Adrenal gland (tissue), 12 donors: Measurements from ENCODE around the gene YTHDF1. TPM values are rescaled to one million over a fixed set of nuclear protein-coding genes. Genes with fewer than 3 reads are reported as not detected.

Source experiments
- DNase-seq, 7 donors: peaks; one replicate each; pipeline ENCODE4 v3.0.0-alpha.2; 2019 to 2020
- H3K27ac ChIP-seq, 5 donors: fragments of 200-600 bp; sonication (generic) in 4 of 5; 1 replicate in 3 of 5; 2 replicates in 2 of 5; pipeline versions ENCODE4 v1.5.1 to v1.8.0; 2016 to 2020; ENCODE audit warnings: mild to moderate bottlenecking in 1 of 5
- H3K27me3 ChIP-seq: fragments of 200-600 bp; 2 replicates; pipeline ENCODE4 v1.8.0; 2021
- H3K36me3 ChIP-seq, 2 donors: fragments of 200-600 bp; replicated peaks in 1 of 2; 1 replicate in 1 of 2; 2 replicates in 1 of 2; pipeline versions ENCODE4 v1.5.1 to v1.8.0; 2018 to 2022
- H3K4me1 ChIP-seq, 2 donors: fragments of 200-600 bp; replicated peaks in 1 of 2; 1 replicate in 1 of 2; 2 replicates in 1 of 2; pipeline versions ENCODE4 v1.5.1 to v1.8.0; 2018 to 2021
- H3K4me3 ChIP-seq, 4 donors: fragments of 200-600 bp; sonication (generic) in 3 of 4; one replicate each; pipeline ENCODE4 v1.5.1; 2016 to 2018
- H3K9me3 ChIP-seq, 3 donors: fragments of 200-600 bp; sonication (generic) in 1 of 3; replicated peaks in 1 of 3; 1 replicate in 2 of 3; 2 replicates in 1 of 3; pipeline versions ENCODE4 v1.5.1 to v1.8.0; 2016 to 2021
- POLR2A ChIP-seq, 2 donors: fragments of 450-650 bp; IDR thresholded peaks; one replicate each; pipeline ENCODE4 v1.6.1; 2017; ENCODE audit warnings: antibody characterized with exemption in 2 of 2, mild to moderate bottlenecking in 2 of 2, moderate library complexity in 1 of 2
- WGBS, 4 donors: extraction: QIAGEN DNeasy Blood & Tissue Kit in 2 of 4; methylation state at CpG; one replicate each; pipeline versions ENCODE4 v1.1.5 to v1.1.7; 2013 to 2017; 5-methylcytosine and 5-hydroxymethylcytosine counted together
- intact Hi-C, 2 donors: fragments of 100-400 bp; cut with DNase I; formaldehyde crosslinking; loops; one replicate each; pipeline versions ENCODE4 v1.14.1 to v1.15.0; 2022 to 2023
- polyA plus RNA-seq, 3 donors: library from polyadenylated mRNA; stranded (reverse); fragments of 200-250 nt in 2 of 3; fragments of 350-450 nt in 1 of 3; fragmentation: Illumina TruSeq in 1 of 3; extraction: RNeasy Lipid Tissue Mini Kit (QIAGEN cat#74804) in 1 of 3; gene quantifications; one replicate each; pipeline ENCODE4 v1.2.3, GENCODE V29; 2013 to 2014
- total RNA-seq, 9 donors: library from RNA; depleted of rRNA in 4 of 9; stranded (reverse); fragments of >200 nt in 4 of 9; fragments of 120-200 nt in 1 of 9; fragmentation: NEBNext Ultra II Directional in 1 of 9; extraction: Animal tissue kit (Norgen Biotek cat#: 25700) in 1 of 9; gene quantifications; one replicate each; pipeline versions ENCODE4 v1.1.0 to v1.2.4, GENCODE V29; 2013 to 2023
- TF ChIP-seq, protein P1 (sequence below), 6 experiments: fragments of 450-650 bp in 4 of 6; fragments of 200-600 bp in 2 of 6; sonication (generic) in 1 of 6; IDR thresholded peaks; 1 replicate in 5 of 6; 2 replicates in 1 of 6; pipeline versions ENCODE4 v1.5.1 to v1.8.0; 2016 to 2021; ENCODE audit warnings: antibody characterized with exemption in 6 of 6, mild to moderate bottlenecking in 2 of 6, moderate library complexity in 1 of 6
- donor health status: healthy with polysubstance abuse.
- donor health status: Bipolar disorder and iron deficiency.
- donor health status: DM: yes; HTN: yes; CAD: no.
- donor health status: DM: no; HTN: no; CAD: no.
- donor health status: DM: no; HTN: no; CAD: no.
- donor health status: DM: yes; HTN: yes; CAD: no.

YTHDF1 gene
- total and polyA plus RNA-seq, 12 donors, result 18.1 to 41.9 (median 32.5) TPM

GRCh38 chr20:63205896-63206295, 10.0 kb downstream of the YTHDF1 start:
- H3K27ac ChIP-seq, result no peak overlapping the region
- TF ChIP-seq, protein P1, sequence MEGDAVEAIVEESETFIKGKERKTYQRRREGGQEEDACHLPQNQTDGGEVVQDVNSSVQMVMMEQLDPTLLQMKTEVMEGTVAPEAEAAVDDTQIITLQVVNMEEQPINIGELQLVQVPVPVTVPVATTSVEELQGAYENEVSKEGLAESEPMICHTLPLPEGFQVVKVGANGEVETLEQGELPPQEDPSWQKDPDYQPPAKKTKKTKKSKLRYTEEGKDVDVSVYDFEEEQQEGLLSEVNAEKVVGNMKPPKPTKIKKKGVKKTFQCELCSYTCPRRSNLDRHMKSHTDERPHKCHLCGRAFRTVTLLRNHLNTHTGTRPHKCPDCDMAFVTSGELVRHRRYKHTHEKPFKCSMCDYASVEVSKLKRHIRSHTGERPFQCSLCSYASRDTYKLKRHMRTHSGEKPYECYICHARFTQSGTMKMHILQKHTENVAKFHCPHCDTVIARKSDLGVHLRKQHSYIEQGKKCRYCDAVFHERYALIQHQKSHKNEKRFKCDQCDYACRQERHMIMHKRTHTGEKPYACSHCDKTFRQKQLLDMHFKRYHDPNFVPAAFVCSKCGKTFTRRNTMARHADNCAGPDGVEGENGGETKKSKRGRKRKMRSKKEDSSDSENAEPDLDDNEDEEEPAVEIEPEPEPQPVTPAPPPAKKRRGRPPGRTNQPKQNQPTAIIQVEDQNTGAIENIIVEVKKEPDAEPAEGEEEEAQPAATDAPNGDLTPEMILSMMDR (IDR thresholded peaks at IDR 0.05), result no peak
- TF ChIP-seq POLR2A (IDR thresholded peaks at IDR 0.05), result no peak
- H3K9me3 ChIP-seq, result no peaks in the 10 kb centered on the region
- H3K27me3 ChIP-seq, result no peaks in the 10 kb centered on the region
- 67 to 91% (median 75%) methylated on average over 4 to 10 of the region's 10 CpGs for WGBS, 4 donors
- intact Hi-C loops, result no loop called here
- H3K36me3 ChIP-seq, result peaks cover 0 to 77% of the 10 kb centered on the region in 2 donors
- no peak for DNase-seq
- H3K4me1 ChIP-seq, result peaks cover 6 to 24% of the 10 kb centered on the region in 2 donors
- no peak overlapping the region for H3K4me3 ChIP-seq

GRCh38 chr20:63204362-63204761, 11.6 kb downstream of the YTHDF1 start:
- WGBS, 4 donors, result 92 to 97% (median 94%) methylated on average over 3 to 5 of the region's 5 CpGs
- intact Hi-C loops, result no loop called here

DNA sequence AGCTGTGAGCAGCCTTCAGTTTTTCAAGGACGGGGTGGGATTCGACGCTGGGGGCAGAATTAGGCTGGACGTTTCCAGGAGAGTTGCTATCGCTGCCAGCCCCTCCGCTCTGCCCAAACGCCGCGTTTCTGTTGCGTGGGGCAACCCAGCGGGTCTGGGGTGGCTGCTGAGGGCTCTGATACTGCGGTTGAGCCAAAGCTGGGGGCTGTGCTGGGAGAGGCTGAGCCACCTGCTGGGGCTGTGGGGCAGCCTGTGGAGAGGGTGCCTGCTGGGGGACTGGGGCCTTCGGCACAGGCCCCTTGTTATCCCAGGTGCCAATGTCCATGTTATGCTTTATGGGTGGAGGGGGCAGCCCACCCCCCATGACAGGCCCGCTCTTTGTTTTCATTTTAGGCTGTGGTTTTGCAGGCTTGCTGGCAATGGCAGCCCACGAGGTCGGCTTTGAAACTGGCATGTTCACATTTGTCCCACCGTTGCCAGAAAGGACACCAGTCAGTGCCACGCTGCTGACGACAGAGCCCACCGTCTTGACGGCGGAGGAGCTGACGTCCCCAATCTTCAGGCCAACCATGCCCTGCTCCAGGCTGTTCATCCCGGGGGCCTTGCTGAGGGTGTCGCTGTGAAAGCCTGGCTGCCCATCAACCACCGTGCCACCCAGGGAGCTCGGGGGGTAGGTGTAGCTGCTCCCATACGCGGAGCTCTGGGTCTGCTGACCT, 13.0 kb downstream of the YTHDF1 start:
- Histone ChIP-seq H3K4me1 (peaks cover 6 to 30% of the 10 kb centered on the region in 2 donors), H3K36me3 (peaks cover 0 to 52% of the 10 kb centered on the region in 2 donors), H3K4me3 (no peak overlapping the region), H3K27me3 (no peaks in the 10 kb centered on the region), H3K27ac (no peak overlapping the region), H3K9me3 (no peaks in the 10 kb centered on the region)
- intact Hi-C loops, result no loop called here
- WGBS, 4 donors, result 91 to 96% (median 92%) methylated on average over 22 to 29 of the region's 29 CpGs
- TF ChIP-seq POLR2A (IDR thresholded peaks at IDR 0.05), result no peak
- TF ChIP-seq, protein P1 (IDR thresholded peaks at IDR 0.05), result no peak
- no peak for DNase-seq

More at GRCh38 chr20:63204362-63204761, 11.6 kb downstream of the YTHDF1 start:
- H3K4me1 ChIP-seq, result peaks cover 6 to 19% of the 10 kb centered on the region in 2 donors
- TF ChIP-seq POLR2A (IDR thresholded peaks at IDR 0.05), result no peak
- TF ChIP-seq, protein P1 (IDR thresholded peaks at IDR 0.05), result no peak
- no peak for DNase-seq
- no peaks in the 10 kb centered on the region for H3K9me3 ChIP-seq
- no peaks in the 10 kb centered on the region for H3K27me3 ChIP-seq
- peaks cover 0 to 63% of the 10 kb centered on the region in 2 donors for H3K36me3 ChIP-seq
- no peak overlapping the region for H3K4me3 ChIP-seq
- H3K27ac ChIP-seq, result no peak overlapping the region

DNA sequence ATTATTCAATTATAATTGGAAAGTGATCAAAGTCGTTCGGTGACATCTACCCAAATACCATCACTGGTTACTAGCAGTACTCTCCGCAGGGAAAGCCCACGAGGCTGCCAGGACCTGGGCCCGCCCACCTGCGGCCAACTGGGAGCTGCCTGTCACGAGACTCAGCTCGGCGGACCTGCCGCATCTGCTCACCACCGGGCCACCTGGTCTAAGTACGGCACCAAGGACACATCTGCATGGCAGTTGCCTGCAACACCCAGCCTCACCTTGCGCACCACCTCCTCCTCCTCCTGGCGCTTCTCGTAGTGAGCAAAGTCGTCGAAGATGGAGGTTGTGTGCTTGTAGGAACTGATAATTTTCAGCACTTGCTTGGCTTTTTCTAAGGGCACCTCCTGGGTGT, 13.9 kb downstream of the YTHDF1 start:
- H3K4me1 ChIP-seq, result peaks cover 6 to 26% of the 10 kb centered on the region in 2 donors
- H3K36me3 ChIP-seq, result peaks cover 0 to 49% of the 10 kb centered on the region in 2 donors

More for the DNA sequence above, 13.9 kb downstream of the YTHDF1 start:
- 84 to 91% (median 90%) methylated on average over 11 to 17 of the region's 17 CpGs for WGBS, 4 donors
- Histone ChIP-seq H3K9me3 (no peaks in the 10 kb centered on the region), H3K27me3 (no peaks in the 10 kb centered on the region), H3K27ac (no peak overlapping the region), H3K4me3 (no peak overlapping the region)
- TF ChIP-seq, protein P1 (IDR thresholded peaks at IDR 0.05), result no peak
- no peak for TF ChIP-seq POLR2A (IDR thresholded peaks at IDR 0.05)
- intact Hi-C loops, result no loop called here
- DNase-seq, result no peak
